MCF 10A (cell line): ENCODE data around the gene EXOC4. TPM values are rescaled to one million over a fixed set of nuclear protein-coding genes. Genes with fewer than 3 reads are reported as not detected.

Experiments used
- BruUV-seq: library from RNA; stranded (reverse); fragments of 400-500 nt; replicated peaks from 2 replicates; lab custom pipeline; 2021; lab: Mats Ljungman, UMichigan
- CTCF ChIA-PET: fragments of 300-600 bp; sonication (Branson Sonifier 250); formaldehyde crosslinking; extraction: SDS; loops from one replicate; lab custom pipeline; 2021; ENCODE audit warnings: antibody characterized with exemption, inconsistent platforms; lab: Yijun Ruan, JAX
- POLR2A ChIA-PET: fragments of 300-600, 350-650 bp; sonication (Branson Sonifier 250); formaldehyde crosslinking; extraction: SDS; loops from one replicate; lab custom pipeline; 2020; ENCODE audit warnings: antibody characterized with exemption, inconsistent platforms; lab: Yijun Ruan, JAX
- DNase-seq: peaks from one replicate; pipeline ENCODE4 v3.0.0-alpha.2; 2018; ENCODE audit not compliant: unreplicated experiment
- H3K27ac Mint-ChIP-seq: one replicate; pipeline ENCODE4 v1.8.0; 2022; ENCODE audit warnings: mild to moderate bottlenecking, low read depth, mixed read lengths; ENCODE audit not compliant: unreplicated experiment
- H3K27me3 Mint-ChIP-seq: one replicate; pipeline ENCODE4 v1.8.0; 2022; ENCODE audit warnings: mixed read lengths; ENCODE audit not compliant: insufficient read depth, unreplicated experiment
- H3K36me3 Mint-ChIP-seq: one replicate; pipeline ENCODE4 v1.8.0; 2022; ENCODE audit warnings: mild to moderate bottlenecking, moderate library complexity, mixed read lengths; ENCODE audit not compliant: insufficient read depth, unreplicated experiment
- H3K4me1 Mint-ChIP-seq: one replicate; pipeline ENCODE4 v1.8.0; 2022; ENCODE audit warnings: mixed read lengths; ENCODE audit not compliant: insufficient read depth, unreplicated experiment
- H3K4me3 Mint-ChIP-seq: one replicate; pipeline ENCODE4 v1.8.0; 2022; ENCODE audit warnings: mild to moderate bottlenecking, moderate library complexity, mixed read lengths; ENCODE audit not compliant: unreplicated experiment
- H3K9me3 Mint-ChIP-seq: one replicate; pipeline ENCODE4 v1.8.0; 2022; ENCODE audit warnings: mixed read lengths; ENCODE audit not compliant: unreplicated experiment
- intact Hi-C: fragments of 100-400 bp; cut with micrococcal nuclease; formaldehyde crosslinking; loops from 2 replicates; pipeline ENCODE4 v1.14.1; 2022
- total RNA-seq: library from RNA; stranded (reverse); gene quantifications from 2 replicates; pipeline ENCODE4 v1.2.3, GENCODE V29; 2022
- TF ChIP-seq, protein P1 (sequence below): fragments of 200-600 bp; IDR thresholded peaks from one replicate; pipeline ENCODE4 v1.8.0; 2022; ENCODE audit warnings: antibody characterized with exemption, mild to moderate bottlenecking; ENCODE audit not compliant: unreplicated experiment

The EXOC4 gene
- total RNA-seq, 1 experiment from 2014 or later = 105 TPM

DNA sequence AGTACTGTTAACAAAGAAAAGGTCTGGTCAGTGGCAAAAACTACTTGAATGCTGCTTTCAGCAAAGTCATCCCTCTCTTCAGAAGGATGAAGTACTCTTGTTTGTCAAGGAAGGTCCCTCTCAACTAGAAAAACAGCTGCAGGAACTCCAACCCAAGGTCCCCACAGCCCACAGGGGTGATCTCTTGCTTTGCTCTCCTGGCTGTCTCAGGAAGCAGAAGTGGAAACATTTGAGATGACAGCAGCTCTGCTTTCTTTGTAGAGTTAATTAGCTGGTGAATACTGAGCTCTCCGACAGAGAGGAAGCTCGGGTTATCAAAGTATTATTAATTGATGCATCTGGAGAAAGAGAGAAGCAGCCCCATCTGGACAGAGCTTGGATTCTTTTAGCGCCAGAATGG, 848.8 kb downstream of the EXOC4 start:
- ChIA-PET CTCF (no interaction called here), POLR2A (no interaction called here)
- Mint-ChIP-seq H3K9me3 (no peaks in the 10 kb centered on the region), H3K27ac (no peak overlapping the region), H3K27me3 (no peaks in the 10 kb centered on the region), H3K4me3 (no peak overlapping the region), H3K36me3 (no peaks in the 10 kb centered on the region), H3K4me1 (no peaks in the 10 kb centered on the region)
- intact Hi-C loops = no loop called here
- no peak for DNase-seq
- TF ChIP-seq, protein P1, sequence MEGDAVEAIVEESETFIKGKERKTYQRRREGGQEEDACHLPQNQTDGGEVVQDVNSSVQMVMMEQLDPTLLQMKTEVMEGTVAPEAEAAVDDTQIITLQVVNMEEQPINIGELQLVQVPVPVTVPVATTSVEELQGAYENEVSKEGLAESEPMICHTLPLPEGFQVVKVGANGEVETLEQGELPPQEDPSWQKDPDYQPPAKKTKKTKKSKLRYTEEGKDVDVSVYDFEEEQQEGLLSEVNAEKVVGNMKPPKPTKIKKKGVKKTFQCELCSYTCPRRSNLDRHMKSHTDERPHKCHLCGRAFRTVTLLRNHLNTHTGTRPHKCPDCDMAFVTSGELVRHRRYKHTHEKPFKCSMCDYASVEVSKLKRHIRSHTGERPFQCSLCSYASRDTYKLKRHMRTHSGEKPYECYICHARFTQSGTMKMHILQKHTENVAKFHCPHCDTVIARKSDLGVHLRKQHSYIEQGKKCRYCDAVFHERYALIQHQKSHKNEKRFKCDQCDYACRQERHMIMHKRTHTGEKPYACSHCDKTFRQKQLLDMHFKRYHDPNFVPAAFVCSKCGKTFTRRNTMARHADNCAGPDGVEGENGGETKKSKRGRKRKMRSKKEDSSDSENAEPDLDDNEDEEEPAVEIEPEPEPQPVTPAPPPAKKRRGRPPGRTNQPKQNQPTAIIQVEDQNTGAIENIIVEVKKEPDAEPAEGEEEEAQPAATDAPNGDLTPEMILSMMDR = no peak
- no TSS peak for BruUV-seq

DNA sequence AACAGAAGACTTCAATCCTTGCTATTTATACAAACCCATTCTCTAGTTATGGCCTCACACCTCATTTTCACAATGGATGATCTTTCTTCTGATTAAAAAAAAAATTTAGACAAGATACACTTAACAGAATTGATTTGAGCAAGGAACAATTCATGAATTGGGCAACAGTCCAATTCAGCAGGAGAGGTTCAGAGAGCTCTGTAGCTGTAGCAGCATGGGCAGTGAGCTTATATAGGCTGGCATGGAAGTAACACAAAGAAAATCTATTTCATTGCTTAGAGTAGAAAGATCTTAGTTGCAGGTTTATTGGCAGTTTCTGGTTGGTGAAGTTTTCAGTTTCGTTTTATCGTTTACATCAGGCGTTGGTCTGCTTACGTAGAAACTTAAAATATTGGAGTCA, 851.3 kb downstream of the EXOC4 start:
- no TSS peak for BruUV-seq
- Mint-ChIP-seq H3K36me3 (no peaks in the 10 kb centered on the region), H3K9me3 (no peaks in the 10 kb centered on the region), H3K27me3 (no peaks in the 10 kb centered on the region), H3K27ac (no peak overlapping the region), H3K4me3 (no peak overlapping the region), H3K4me1 (no peaks in the 10 kb centered on the region)
- intact Hi-C loops = no loop called here
- DNase-seq = no peak
- TF ChIP-seq, protein P1 = no peak
- POLR2A ChIA-PET = no interaction called here
- CTCF ChIA-PET = no interaction called here

GRCh38 chr7:134105841-134106240, 853.0 kb downstream of the EXOC4 start:
- no TSS peak for BruUV-seq
- intact Hi-C loops = no loop called here
- no peaks in the 10 kb centered on the region for H3K4me1 Mint-ChIP-seq
- H3K27me3 Mint-ChIP-seq = no peaks in the 10 kb centered on the region
- no peak overlapping the region for H3K27ac Mint-ChIP-seq
- H3K36me3 Mint-ChIP-seq = no peaks in the 10 kb centered on the region
- DNase-seq = no peak
- ChIA-PET CTCF (interaction anchor here (0.5 kb wide), 1 partner anchor 47 kb away, joined by 3 read pairs; no protein-coding TSS in a partner anchor), POLR2A (no interaction called here)
- TF ChIP-seq, protein P1 = no peak
- H3K9me3 Mint-ChIP-seq = no peaks in the 10 kb centered on the region
- no peak overlapping the region for H3K4me3 Mint-ChIP-seq

- CTCF ChIA-PET = no interaction called here
- intact Hi-C loops = no loop called here
- H3K36me3 Mint-ChIP-seq = no peaks in the 10 kb centered on the region
- H3K27ac Mint-ChIP-seq = no peak overlapping the region
- no peak for DNase-seq
- POLR2A ChIA-PET = no interaction called here
- H3K27me3 Mint-ChIP-seq = no peaks in the 10 kb centered on the region
- H3K4me3 Mint-ChIP-seq = no peak overlapping the region
- no TSS peak for BruUV-seq
- TF ChIP-seq, protein P1 = no peak
- H3K9me3 Mint-ChIP-seq = no peaks in the 10 kb centered on the region
- no peaks in the 10 kb centered on the region for H3K4me1 Mint-ChIP-seq
Observed at GRCh38 chr7:134108802-134109201, 855.9 kb downstream of the EXOC4 start.
